Pancreas (tissue), 10 donors: ENCODE data around the gene PAM. TPM values are rescaled to one million over a fixed set of nuclear protein-coding genes. Genes with fewer than 3 reads are reported as not detected.

ENCODE experiments used
- ATAC-seq, 4 donors: fragments of 200-7000 bp; cut with Tn5 transposase; one replicate each; pipeline versions ENCODE4 v1.8.0 to v1.9.1; 2020; ENCODE audit warnings: mild to moderate bottlenecking in 4 of 4, moderate library complexity in 4 of 4
- DNase-seq, 6 donors: peaks; one replicate each; pipeline ENCODE4 v3.0.0-alpha.2; 2020
- FAIRE-seq: peaks from 2 replicates; lab custom pipeline; 2012; peaks lifted over from hg19 to GRCh38; lab: Jason Lieb, UNC
- H3K27ac ChIP-seq, 4 donors: fragments of 200-600 bp; sonication (generic); 1 replicate in 3 of 4; 2 replicates in 1 of 4; pipeline versions ENCODE4 v1.5.0 to v1.8.0; 2020
- H3K27me3 ChIP-seq, 4 donors: fragments of 200-600 bp; one replicate each; pipeline ENCODE4 v1.8.0; 2021
- H3K36me3 ChIP-seq, 3 donors: fragments of 200-600 bp; sonication (generic) in 1 of 3; one replicate each; pipeline versions ENCODE4 v1.5.0 to v1.8.0; 2020 to 2021
- H3K4me1 ChIP-seq, 3 donors: fragments of 200-600 bp; one replicate each; pipeline ENCODE4 v1.8.0; 2021
- H3K4me3 ChIP-seq, 4 donors: fragments of 200-600 bp; sonication (generic) in 2 of 4; one replicate each; pipeline versions ENCODE4 v1.5.0 to v1.8.0; 2020 to 2021
- H3K9me3 ChIP-seq, 4 donors: fragments of 200-600 bp; one replicate each; pipeline ENCODE4 v1.8.0; 2021
- WGBS, 2 donors: extraction: QIAGEN DNeasy Blood & Tissue Kit; methylation state at CpG; one replicate each; pipeline ENCODE4 v1.1.7; 2013; 5-methylcytosine and 5-hydroxymethylcytosine counted together
- intact Hi-C, 3 donors: fragments of 100-400 bp; cut with DNase I; formaldehyde crosslinking; loops; one replicate each; pipeline versions ENCODE4 v1.11.1 to v1.14.2; 2022
- polyA plus RNA-seq, 2 donors: library from polyadenylated mRNA; stranded (reverse); fragments of 200-250 nt; gene quantifications; one replicate each; pipeline ENCODE4 v1.2.3, GENCODE V29; 2013
- total RNA-seq, 6 donors: library from RNA; stranded (reverse); fragmentation: NEBNext Ultra II Directional in 4 of 6; extraction: Animal tissue kit (Norgen Biotek cat#: 25700) in 4 of 6; gene quantifications; one replicate each; pipeline versions ENCODE4 v1.2.1 to v1.2.4, GENCODE V29; 2021 to 2023
- TF ChIP-seq, protein P1 (sequence below), 4 donors: fragments of 200-600 bp; sonication (generic) in 3 of 4; IDR thresholded peaks; one replicate each; pipeline versions ENCODE4 v1.5.0 to v1.8.0; 2021; ENCODE audit warnings: antibody characterized with exemption in 4 of 4
- donor health status: healthy with polysubstance abuse.
- donor health status: DM: no; HTN: no; CAD: no; lungs with moderate emphysema.
- donor health status: DM: no; HTN: no; CAD: no.
- donor health status: control.
- donor health status: control.
- donor health status: Bipolar disorder and iron deficiency.
- donor health status: DM: yes; HTN: yes; CAD: no.
- donor health status: DM: no; HTN: no; CAD: no.
- donor health status: DM: no; HTN: no; CAD: no.
- donor health status: DM: yes; HTN: yes; CAD: no.

PAM gene
- total and polyA plus RNA-seq, 8 donors: 47.0 to 242 (median 85.8) TPM

DNA sequence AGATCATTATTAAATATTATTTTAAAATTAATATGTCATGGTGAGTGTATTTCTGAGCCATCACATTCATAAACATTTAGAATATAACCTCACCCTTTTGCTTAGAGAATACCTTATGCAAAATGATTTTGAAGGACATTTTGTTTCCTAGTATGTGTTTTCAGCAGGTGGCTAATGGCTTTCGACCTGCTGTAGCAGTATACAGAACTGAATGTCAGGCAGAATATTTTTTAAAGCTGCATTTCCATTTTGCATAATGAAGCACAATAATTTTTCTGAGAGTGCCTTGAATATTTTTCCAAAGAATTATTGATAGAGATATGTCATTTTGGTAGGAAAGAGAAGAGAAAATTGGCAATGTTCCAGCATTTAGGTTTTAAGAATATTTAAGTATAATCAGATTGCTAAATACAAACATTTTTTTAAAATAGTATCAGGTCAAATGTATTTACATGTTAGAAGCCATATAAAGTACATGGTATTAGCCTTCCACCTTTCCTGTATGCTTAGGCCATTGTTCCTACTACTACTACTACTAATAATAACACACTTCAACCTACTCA, 42.3 kb downstream of the PAM start:
- DNase-seq: no peak
- no peaks in the 10 kb centered on the region for H3K27me3 ChIP-seq
- H3K36me3 ChIP-seq: no peaks in the 10 kb centered on the region
- H3K4me1 ChIP-seq: peaks cover 0 to 7% (median 0%) of the 10 kb centered on the region in 3 donors
- no peak for FAIRE-seq
- TF ChIP-seq, protein P1, sequence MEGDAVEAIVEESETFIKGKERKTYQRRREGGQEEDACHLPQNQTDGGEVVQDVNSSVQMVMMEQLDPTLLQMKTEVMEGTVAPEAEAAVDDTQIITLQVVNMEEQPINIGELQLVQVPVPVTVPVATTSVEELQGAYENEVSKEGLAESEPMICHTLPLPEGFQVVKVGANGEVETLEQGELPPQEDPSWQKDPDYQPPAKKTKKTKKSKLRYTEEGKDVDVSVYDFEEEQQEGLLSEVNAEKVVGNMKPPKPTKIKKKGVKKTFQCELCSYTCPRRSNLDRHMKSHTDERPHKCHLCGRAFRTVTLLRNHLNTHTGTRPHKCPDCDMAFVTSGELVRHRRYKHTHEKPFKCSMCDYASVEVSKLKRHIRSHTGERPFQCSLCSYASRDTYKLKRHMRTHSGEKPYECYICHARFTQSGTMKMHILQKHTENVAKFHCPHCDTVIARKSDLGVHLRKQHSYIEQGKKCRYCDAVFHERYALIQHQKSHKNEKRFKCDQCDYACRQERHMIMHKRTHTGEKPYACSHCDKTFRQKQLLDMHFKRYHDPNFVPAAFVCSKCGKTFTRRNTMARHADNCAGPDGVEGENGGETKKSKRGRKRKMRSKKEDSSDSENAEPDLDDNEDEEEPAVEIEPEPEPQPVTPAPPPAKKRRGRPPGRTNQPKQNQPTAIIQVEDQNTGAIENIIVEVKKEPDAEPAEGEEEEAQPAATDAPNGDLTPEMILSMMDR (IDR thresholded peaks at IDR 0.05): no peak
- no peak for ATAC-seq
- H3K9me3 ChIP-seq: no peaks in the 10 kb centered on the region
- no peak overlapping the region for H3K4me3 ChIP-seq
- 87% methylated on average over 1 of the region's 1 CpG for WGBS, 2 donors
- intact Hi-C loops: no loop called here
- no peak overlapping the region for H3K27ac ChIP-seq

- Histone ChIP-seq H3K4me1 (peaks cover 0 to 7% (median 0%) of the 10 kb centered on the region in 3 donors), H3K27ac (no peak overlapping the region), H3K27me3 (no peaks in the 10 kb centered on the region), H3K36me3 (no peaks in the 10 kb centered on the region), H3K9me3 (no peaks in the 10 kb centered on the region), H3K4me3 (no peak overlapping the region)
- DNase-seq: no peak
- 94% methylated on average over 5 of the region's 5 CpGs for WGBS, 2 donors
- FAIRE-seq: no peak
- ATAC-seq: no peak
- TF ChIP-seq, protein P1 (IDR thresholded peaks at IDR 0.05): no peak
- intact Hi-C loops: no loop called here
Observed at GRCh38 chr5:102798104-102798785, 43.1 kb downstream of the PAM start.

DNA sequence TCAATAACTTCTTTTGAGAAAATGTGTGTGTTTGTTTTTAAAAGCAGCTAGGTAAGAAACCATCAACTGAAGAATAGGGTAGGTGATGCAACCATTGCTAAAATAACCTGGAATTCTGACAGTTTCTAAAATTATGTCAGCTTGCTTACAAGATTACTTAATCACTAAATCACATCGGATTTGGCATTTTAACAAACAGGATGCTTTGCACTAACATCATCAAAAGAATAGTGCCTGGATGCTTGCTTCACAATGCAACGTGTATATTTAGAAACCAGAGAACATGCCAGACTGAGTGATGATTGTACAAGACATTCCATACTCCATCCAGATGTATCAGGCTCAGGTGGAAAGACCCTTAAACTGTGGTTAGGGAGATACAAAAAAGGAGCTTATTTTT, 43.9 kb downstream of the PAM start:
- ATAC-seq (no peak), FAIRE-seq (no peak), DNase-seq (no peak)
- 54 to 56% methylated on average over 2 of the region's 2 CpGs for WGBS, 2 donors
- TF ChIP-seq, protein P1 (IDR thresholded peaks at IDR 0.05): no peak
- H3K4me1 ChIP-seq: peaks cover 0 to 7% (median 0%) of the 10 kb centered on the region in 3 donors
- H3K9me3 ChIP-seq: no peaks in the 10 kb centered on the region
- H3K27me3 ChIP-seq: no peaks in the 10 kb centered on the region
- H3K27ac ChIP-seq: no peak overlapping the region
- intact Hi-C loops: no loop called here
- no peaks in the 10 kb centered on the region for H3K36me3 ChIP-seq
- H3K4me3 ChIP-seq: no peak overlapping the region

DNA sequence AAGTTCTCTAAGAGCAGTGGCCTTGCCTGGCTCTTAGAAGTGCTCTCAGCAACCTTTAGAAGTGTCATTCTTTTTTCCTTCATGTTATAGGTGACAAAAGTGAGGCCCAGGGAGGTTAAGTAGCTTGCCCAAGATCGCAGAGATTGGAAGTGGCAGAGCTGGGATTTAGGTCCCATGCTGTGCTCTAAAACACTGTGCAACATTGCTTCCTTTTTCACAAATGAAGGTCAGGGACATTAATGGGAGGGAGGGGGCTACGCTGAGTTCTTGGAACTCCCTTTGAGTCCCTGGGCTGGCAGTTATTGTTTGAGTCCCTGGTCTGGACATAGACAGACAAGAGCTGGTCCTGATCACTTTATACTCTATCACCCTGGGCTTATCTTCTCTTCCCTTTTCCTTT, 45.3 kb downstream of the PAM start:
- Histone ChIP-seq H3K9me3 (no peaks in the 10 kb centered on the region), H3K4me1 (no peaks in the 10 kb centered on the region), H3K27ac (no peak overlapping the region), H3K4me3 (no peak overlapping the region), H3K27me3 (no peaks in the 10 kb centered on the region), H3K36me3 (no peaks in the 10 kb centered on the region)
- DNase-seq (no peak), FAIRE-seq (no peak), ATAC-seq (no peak)
- intact Hi-C loops: no loop called here
- WGBS, 2 donors: 81 to 84% methylated on average over 2 of the region's 2 CpGs
- TF ChIP-seq, protein P1 (IDR thresholded peaks at IDR 0.05): no peak

DNA sequence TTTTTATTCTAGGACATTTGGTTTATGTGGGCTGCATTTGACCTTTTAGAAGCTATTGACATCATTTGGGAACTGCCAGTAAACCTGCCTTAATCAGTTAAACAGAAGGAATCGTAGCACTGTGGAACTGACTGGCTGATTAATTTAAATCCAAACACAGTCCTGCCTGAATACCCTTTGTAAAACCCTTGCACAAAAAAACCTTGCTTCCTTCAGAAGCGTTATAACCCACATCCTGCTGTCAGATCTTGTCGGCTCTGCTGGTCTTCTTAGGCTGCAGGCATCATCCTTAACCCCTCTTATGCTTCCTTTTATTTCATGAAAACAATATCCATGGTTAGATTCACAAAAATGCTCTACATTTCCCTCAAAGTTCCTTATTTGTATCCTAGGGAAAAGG, 46.3 kb downstream of the PAM start:
- Histone ChIP-seq H3K4me1 (no peaks in the 10 kb centered on the region), H3K27ac (no peak overlapping the region), H3K4me3 (no peak overlapping the region), H3K36me3 (no peaks in the 10 kb centered on the region), H3K27me3 (no peaks in the 10 kb centered on the region), H3K9me3 (no peaks in the 10 kb centered on the region)
- no peak for FAIRE-seq
- DNase-seq: no peak
- 66% methylated on average over 3 of the region's 3 CpGs for WGBS, 2 donors
- intact Hi-C loops: no loop called here
- TF ChIP-seq, protein P1 (IDR thresholded peaks at IDR 0.05): no peak
- ATAC-seq: peak in 2 of 4 donors; percentile 30 to 47
